Mammary epithelial cell (primary cell): Measurements from ENCODE around the gene PLXNA2.

Experiments
- EZH2 ChIP-seq: IDR thresholded peaks from 2 replicates; pipeline ENCODE4 v1.6.1; 2012; ENCODE audit warnings: low read length, inconsistent platforms, borderline replicate concordance
- TF ChIP-seq, protein P1 (sequence below), 2 donors: IDR thresholded peaks in 1 of 2; conservative IDR thresholded peaks in 1 of 2; 2 replicates each; pipeline ENCODE4 v1.5.1; 2011 to 2012; ENCODE audit warnings: inconsistent platforms in 2 of 2, low read length in 2 of 2, mild to moderate bottlenecking in 2 of 2, control low read depth in 1 of 2, low read depth in 1 of 2; ENCODE audit not compliant: insufficient read depth in 1 of 2; ENCODE audit errors: extremely low read depth in 1 of 2

DNA sequence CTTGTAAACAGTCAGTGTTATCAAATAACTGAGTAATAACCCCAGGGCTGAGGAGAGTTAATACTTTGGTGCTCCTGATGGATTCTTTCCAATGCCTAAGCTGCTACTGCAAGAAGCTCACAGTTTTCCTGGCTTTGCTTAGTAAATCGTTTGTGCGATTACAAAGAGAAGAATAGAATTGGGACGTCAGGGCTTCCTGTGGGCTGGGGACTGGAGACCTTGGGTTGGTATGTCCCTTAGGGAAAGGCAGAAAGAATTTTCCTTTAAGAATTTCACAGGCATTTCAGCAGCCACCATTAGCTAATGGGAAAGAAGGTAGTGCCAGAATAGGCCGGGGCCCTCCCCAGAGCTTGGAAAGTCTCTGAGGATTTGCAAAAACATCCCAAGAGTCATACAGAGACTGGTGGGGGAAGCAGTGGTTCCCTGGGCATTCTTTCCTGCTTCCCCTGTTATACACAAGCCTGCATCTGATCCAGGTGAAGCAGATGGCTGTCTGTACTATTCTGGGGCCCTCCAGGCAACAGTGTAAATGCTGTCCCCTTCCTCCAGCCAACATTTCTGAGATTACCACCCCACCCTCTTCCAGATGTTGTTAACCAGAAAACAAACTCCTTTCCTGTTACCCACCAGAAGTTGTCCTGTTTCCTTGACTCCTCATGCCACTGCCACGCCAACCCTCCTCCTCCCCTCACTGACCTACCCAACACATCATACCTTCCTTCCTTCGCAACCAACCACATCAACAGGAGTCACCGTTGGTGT is 40.2 kb downstream of the PLXNA2 start:
- TF ChIP-seq, protein P1, sequence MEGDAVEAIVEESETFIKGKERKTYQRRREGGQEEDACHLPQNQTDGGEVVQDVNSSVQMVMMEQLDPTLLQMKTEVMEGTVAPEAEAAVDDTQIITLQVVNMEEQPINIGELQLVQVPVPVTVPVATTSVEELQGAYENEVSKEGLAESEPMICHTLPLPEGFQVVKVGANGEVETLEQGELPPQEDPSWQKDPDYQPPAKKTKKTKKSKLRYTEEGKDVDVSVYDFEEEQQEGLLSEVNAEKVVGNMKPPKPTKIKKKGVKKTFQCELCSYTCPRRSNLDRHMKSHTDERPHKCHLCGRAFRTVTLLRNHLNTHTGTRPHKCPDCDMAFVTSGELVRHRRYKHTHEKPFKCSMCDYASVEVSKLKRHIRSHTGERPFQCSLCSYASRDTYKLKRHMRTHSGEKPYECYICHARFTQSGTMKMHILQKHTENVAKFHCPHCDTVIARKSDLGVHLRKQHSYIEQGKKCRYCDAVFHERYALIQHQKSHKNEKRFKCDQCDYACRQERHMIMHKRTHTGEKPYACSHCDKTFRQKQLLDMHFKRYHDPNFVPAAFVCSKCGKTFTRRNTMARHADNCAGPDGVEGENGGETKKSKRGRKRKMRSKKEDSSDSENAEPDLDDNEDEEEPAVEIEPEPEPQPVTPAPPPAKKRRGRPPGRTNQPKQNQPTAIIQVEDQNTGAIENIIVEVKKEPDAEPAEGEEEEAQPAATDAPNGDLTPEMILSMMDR (conservative IDR thresholded peaks at IDR 0.05 in 1 of 2, IDR thresholded peaks at IDR 0.05 in 1 of 2; ENCODE audit: extremely low read depth in 1 of 2, insufficient read depth in 1 of 2, low read depth in 1 of 2, low read length in 2 of 2), result no peak
- no peak for TF ChIP-seq EZH2
